Lower leg skin (tissue), 4 donors: ENCODE measurements around the gene SNRNP70. TPM values are rescaled to one million over a fixed set of nuclear protein-coding genes. Genes with fewer than 3 reads are reported as not detected.

Source experiments
- DNase-seq, 2 donors: peaks; one replicate each; pipeline ENCODE4 v3.0.0-alpha.2; 2019; ENCODE audit warnings: low spot score in 2 of 2
- H3K4me3 ChIP-seq: fragments of 200-600 bp; sonication (generic); 2 replicates; pipeline ENCODE4 v1.5.1; 2017; ENCODE audit warnings: mild to moderate bottlenecking, low read depth; ENCODE audit not compliant: poor library complexity, severe bottlenecking
- POLR2A ChIP-seq, 2 donors: fragments of 450-650 bp; IDR thresholded peaks; one replicate each; pipeline ENCODE4 v1.6.1; 2016 to 2017; ENCODE audit warnings: antibody characterized with exemption in 2 of 2, mild to moderate bottlenecking in 1 of 2, moderate library complexity in 1 of 2
- WGBS, 2 donors: methylation state at CpG; one replicate each; pipeline ENCODE4 v1.1.5; 2018; 5-methylcytosine and 5-hydroxymethylcytosine counted together
- intact Hi-C: fragments of 100-400 bp; cut with DNase I; formaldehyde crosslinking; loops from one replicate; pipeline ENCODE4 v1.15.0; 2023; ENCODE audit warnings: low total_unique reads
- total RNA-seq, 4 donors: library from RNA; depleted of rRNA; stranded (reverse); fragments of >200 nt; gene quantifications; one replicate each; pipeline ENCODE4 v1.1.0, GENCODE V29; 2016
- TF ChIP-seq, protein P1 (sequence below), 3 donors: fragments of 450-650 bp; IDR thresholded peaks; one replicate each; pipeline ENCODE4 v1.5.1; 2016; ENCODE audit warnings: antibody characterized with exemption in 3 of 3, mild to moderate bottlenecking in 3 of 3, moderate library complexity in 2 of 3

Gene SNRNP70
- total RNA-seq, 4 donors from 2014 or later = 172 to 375 (median 285) TPM

- no peak for TF ChIP-seq POLR2A (IDR thresholded peaks at IDR 0.05)
- TF ChIP-seq, protein P1, sequence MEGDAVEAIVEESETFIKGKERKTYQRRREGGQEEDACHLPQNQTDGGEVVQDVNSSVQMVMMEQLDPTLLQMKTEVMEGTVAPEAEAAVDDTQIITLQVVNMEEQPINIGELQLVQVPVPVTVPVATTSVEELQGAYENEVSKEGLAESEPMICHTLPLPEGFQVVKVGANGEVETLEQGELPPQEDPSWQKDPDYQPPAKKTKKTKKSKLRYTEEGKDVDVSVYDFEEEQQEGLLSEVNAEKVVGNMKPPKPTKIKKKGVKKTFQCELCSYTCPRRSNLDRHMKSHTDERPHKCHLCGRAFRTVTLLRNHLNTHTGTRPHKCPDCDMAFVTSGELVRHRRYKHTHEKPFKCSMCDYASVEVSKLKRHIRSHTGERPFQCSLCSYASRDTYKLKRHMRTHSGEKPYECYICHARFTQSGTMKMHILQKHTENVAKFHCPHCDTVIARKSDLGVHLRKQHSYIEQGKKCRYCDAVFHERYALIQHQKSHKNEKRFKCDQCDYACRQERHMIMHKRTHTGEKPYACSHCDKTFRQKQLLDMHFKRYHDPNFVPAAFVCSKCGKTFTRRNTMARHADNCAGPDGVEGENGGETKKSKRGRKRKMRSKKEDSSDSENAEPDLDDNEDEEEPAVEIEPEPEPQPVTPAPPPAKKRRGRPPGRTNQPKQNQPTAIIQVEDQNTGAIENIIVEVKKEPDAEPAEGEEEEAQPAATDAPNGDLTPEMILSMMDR (IDR thresholded peaks at IDR 0.05) = no peak
- no peak overlapping the region for H3K4me3 ChIP-seq
- DNase-seq = no peak
- intact Hi-C loops = no loop called here
- WGBS, 2 donors = 73 to 83% methylated on average over 22 to 23 of the region's 25 CpGs
Measured at GRCh38 chr19:49061445-49061844, 23.8 kb upstream of the SNRNP70 start.

GRCh38 chr19:49064029-49064629 is 21.1 kb upstream of the SNRNP70 start:
- no peak for DNase-seq
- H3K4me3 ChIP-seq = no peak overlapping the region
- whole genome bisulfite sequencing, 2 donors = 21 to 37% methylated on average over 8 to 10 of the region's 10 CpGs
- TF ChIP-seq POLR2A (IDR thresholded peaks at IDR 0.05) = no peak
- TF ChIP-seq, protein P1 (IDR thresholded peaks at IDR 0.05) = no peak
- intact Hi-C loops = no loop called here

DNA sequence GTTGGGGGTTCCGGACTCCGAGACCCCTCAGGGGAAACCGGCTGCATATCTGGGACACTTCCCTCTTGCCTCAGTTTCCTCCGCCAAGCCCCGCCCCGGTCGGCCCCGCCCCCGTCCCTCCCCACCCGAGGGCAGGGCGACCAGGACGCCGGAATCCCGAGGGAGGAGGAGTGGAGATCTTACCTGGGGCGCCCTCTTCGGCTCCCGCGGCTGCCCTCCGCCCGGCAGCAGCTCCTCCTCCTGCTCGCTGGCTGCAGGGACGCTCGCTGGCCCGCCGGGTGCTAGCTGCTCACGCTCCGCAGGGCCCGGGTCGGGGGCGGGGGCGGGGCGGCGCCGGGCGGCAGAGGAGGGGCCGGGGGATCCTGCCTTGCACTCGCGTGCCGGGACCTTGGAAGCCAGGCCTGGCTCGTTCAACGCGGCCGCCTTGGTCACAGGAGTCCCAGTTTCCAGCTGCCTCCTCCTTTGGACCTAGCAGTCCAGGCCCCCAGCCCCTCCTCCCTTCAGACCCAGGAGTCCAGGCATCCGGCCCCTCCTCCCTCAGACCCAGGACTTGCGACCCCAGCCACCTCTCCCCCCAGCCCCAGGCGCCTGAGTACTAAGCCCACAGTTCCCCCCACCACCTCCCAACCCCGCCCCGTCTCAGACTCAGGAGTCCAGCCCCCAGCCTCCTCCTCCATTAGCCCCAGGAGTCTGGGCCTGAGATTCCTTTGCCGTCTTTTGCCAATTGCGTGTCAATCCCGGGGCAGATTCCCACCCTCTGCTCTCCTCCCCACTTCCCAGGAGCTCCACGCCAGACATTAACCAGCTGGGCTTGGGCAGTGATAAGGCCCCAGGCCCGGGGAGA is 20.3 kb upstream of the SNRNP70 start, which contains the start of gene NTF4:
TSS of gene NTF4 (minus strand) at position 51 of the 844 bp plus-strand sequence. CDS start 2,821 bp downstream, outside the sequence.
- 5 to 9% methylated on average over 17 to 35 of the region's 53 CpGs for WGBS, 2 donors
- peak in 1 of 2 donors; percentile 89 for DNase-seq
- TF ChIP-seq POLR2A (IDR thresholded peaks at IDR 0.05) = no peak
- TF ChIP-seq, protein P1 (IDR thresholded peaks at IDR 0.05) = no peak

GRCh38 chr19:49065905-49066512 is 19.2 kb upstream of the SNRNP70 start:
- intact Hi-C loops = no loop called here
- no peak for DNase-seq
- H3K4me3 ChIP-seq = no peak overlapping the region
- 54 to 56% methylated on average over 13 of the region's 13 CpGs for WGBS, 2 donors
- TF ChIP-seq, protein P1 (IDR thresholded peaks at IDR 0.05) = no peak
- no peak for TF ChIP-seq POLR2A (IDR thresholded peaks at IDR 0.05)

More for the DNA sequence above, 20.3 kb upstream of the SNRNP70 start, which contains the start of gene NTF4:
- intact Hi-C loops = no loop called here
- no peak within 1 kb of the TSS for H3K4me3 ChIP-seq

GRCh38 chr19:49067554-49067953 is 17.7 kb upstream of the SNRNP70 start:
- no peak for TF ChIP-seq POLR2A (IDR thresholded peaks at IDR 0.05)
- TF ChIP-seq, protein P1 (IDR thresholded peaks at IDR 0.05) = no peak
- no peak for DNase-seq
- WGBS, 2 donors = 43 to 62% methylated on average over 3 of the region's 3 CpGs
- intact Hi-C loops = no loop called here
- no peak overlapping the region for H3K4me3 ChIP-seq
